SIG-M5 treated with dmso at 0.1 percent for 504 hours (cell line): ENCODE data around the gene PSRC1.
A peak's percentile ranks its signal among the peaks of the same experiment; 100 is the strongest.

Source experiments
- DNase-seq: peaks from one replicate; lab custom pipeline; 2025; ENCODE audit not compliant: unreplicated experiment; lab: John Stamatoyannopoulos, UW

Gene PSRC1

DNA sequence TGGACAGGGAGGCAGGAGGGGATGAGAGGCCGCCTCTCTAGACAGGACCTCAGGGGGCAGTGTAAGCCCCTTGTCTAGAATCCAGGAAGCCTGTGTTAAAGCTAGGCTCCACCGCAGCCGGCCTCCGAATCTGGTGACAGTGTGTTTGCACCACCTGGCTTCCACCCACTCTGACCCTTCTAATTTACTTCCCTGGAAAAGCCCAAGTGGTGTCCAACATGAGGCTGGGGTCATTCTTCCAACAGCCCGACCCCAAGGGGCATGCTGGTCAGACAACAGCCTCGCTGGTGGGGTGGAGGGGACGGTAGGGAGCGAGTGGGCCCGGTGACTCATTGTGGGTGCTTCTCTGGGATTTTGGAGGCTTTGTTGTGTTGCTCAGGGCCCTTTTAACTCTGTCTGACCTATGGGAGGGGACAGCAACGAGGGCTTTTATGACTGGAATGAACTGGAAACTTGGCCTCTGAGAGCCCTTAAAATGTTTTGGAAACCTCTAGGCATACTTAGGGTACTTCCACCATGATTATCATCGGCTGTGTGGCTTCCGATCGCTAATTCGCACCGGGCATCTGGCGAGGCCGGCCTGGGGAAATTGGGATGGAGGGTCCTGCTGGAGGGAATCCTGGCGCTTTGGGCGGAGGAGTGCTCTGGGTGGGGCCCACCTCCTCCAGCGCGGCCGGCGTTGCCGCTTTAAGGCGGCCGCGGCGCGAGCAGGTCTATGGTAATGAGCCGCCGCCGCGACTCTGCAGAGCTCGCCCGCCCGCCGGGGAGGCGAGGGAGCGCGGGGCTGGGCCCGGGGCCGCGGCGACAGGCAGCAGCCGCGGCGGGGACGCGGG is 33.9 kb downstream of the PSRC1 start, which contains the start of gene CELSR2:
CELSR2 (plus strand) TSS at position 743 of the 833 bp plus-strand sequence. CDS start 541 bp downstream, outside the sequence.
- DNase-seq: peak; percentile 61

DNA sequence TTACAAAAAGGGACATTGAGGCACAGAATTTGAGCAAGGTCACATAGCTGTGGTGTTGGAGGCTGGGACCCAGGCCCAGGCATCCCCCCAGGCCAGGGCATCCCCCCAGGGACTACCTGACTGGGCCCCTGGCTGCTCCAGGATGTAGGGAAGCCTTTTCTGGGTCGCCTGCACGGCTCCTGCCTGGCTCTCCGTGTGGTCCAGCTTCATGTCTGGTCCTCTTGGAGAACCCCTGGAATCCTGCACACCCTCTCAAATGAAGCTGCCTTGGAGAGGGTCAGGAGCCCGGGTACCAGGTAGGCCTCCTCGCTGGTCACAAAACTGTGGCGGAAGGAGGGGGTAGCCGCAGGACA is 34.5 kb downstream of the PSRC1 start:
- no peak for DNase-seq

DNA sequence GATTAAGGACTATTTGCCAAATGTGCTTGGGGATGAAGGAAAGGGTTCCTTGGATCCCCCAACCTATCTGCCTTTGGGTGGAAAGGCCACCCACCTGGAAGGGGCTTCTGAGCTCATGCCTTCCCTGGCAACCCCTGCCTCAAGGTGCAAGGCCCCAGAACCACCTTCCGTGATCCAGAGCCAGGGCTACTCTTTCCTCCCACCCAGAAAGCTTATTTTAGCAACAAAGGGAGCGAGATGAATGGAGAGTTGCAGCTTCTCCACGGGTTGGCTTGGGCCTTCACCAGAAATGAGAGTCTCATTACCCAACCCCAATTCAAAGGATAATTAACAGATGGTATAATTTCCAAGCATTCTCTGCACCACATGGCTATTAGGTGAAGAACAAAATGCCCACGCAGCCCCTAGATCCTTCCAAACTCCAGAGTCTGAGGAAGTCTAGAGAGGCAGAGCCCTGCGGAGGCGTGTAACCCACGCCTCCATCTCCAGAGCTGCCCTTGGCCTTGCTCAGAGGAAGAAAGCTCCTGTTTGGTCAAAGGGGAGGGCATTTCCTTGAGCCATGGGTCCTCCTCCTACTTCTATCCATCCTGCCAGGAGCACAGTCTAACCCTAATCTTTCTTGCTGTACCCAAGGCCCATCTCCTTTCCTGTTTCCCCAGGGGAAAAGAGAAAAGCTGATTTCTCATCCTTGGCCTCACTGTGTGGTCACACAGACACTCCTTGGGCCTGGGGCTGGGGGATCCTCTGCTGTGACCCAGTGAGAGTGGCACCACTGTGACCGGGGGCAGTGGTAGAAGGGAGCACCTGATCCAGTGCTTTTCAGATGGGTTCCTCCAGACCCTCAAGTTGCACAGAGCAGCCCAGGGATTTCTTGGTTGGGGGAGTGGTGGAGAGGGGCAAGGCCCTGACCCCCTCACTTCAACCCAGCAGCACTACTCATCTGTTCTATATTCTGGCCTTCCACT is 35.3 kb downstream of the PSRC1 start:
- no peak for DNase-seq

- DNase-seq: no peak
Measured at GRCh38 chr1:109246141-109246551, 36.8 kb downstream of the PSRC1 start.

- no peak for DNase-seq
Measured at GRCh38 chr1:109243860-109244552, 38.9 kb downstream of the PSRC1 start.

DNA sequence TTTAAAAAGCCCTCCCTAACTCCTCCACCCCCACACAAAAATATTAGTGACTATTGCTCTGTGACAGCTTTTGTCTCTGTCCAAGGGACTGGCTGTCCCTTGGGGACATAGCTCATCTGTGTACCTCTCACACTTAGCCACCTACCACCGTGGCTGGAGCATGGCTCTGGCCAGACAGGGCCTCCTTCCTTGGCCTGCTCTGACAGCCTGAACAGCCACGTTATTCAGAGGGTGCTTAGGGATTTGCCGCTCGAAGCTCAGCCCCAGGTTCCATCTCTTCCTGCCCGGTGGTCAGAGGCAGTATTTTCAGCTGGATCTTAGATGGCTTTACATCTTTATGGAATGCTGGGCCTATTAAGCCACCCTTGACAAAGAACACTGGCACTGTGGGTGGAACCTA is 39.7 kb downstream of the PSRC1 start:
- DNase-seq: no peak

DNA sequence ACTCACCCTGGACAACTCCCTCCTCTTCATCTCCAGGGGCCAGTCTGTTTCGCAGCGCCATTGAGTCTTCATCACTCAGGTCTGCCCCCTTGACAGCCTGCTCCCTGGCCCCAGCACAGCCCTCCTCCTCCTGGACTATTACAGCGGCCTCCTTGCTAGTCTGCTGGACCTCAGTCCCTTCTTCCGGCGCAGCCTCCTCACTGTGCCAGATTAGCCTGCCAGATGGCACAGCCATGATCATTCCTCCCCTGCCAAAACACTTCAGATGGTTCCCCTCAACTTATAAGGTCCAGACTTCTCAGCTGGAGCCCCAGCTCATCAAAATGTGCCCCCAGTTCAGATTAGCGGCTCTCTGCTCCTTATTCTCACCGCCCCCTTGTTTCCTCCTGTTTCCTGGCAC is 40.6 kb downstream of the PSRC1 start:
- no peak for DNase-seq

GRCh38 chr1:109241841-109242345 is 41.1 kb downstream of the PSRC1 start:
- DNase-seq: no peak

GRCh38 chr1:109241344-109241743 is 41.6 kb downstream of the PSRC1 start:
- DNase-seq: no peak

DNA sequence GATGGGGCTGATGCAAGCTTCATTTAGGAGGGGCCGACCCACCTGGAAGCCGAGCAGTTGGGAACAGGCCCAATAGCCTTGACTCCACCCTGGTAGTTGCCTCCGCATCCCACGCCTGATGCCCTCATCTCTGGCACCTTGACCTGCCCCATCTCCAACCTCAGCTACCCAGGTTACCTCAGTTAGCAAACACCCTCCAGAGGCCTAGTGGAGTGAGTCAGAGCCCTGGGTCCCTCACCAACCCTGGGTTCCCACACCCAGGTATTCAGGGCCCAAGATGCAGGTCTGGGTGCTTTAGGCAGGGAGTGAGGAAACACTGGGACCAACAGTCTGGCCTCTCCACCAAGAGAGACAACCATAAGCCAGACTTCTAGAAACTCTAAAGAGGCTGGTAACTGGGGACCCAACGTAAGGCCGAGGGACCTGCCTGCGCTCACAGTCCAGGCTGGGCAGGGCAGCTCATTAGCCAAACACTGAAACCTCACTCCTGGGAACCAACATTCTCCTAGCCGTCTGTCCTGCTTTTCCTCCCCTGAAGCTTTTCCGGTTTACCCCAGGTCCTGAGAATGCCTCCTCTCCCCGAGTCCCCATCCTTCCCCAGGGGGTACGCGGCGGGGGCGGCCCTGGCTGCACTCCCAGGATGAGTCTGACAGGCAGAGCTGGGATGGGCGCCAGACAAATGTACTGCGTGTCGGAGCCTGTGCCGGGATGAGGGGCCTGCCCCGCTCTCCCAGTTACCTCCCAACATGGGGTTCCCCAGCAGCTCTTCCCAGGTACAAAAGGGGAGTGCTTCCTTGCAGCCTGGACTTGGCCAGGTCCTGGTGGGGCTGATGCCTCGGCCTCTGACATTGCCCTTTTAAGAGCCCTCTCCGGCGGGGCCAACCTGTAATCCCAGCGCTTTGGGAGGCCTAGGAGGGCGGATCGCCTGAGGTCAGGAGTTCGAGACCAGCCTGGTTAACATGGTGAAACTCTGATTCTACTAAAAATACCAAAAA is 42.5 kb downstream of the PSRC1 start:
- DNase-seq: peak; percentile 63

GRCh38 chr1:109239409-109240068 is 43.4 kb downstream of the PSRC1 start:
- DNase-seq: peak; percentile 49

DNA sequence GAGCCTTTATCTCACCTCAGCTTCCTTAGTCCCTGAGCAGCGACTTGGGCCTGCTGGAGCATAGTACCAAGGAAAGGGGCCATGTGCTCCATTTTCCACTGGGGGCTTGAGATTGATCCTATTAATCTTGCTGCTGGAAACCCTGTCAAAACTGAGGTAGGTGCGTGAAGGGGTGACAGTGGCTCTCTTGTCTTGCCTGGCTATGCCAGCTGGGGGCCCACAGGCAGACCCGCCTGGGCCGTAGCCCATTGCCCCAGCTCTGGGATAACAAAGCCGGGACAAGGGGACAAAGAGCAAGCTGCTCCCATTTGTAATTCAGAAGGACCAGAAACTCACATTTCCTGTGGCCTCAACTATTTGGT is 43.9 kb downstream of the PSRC1 start:
- no peak for DNase-seq

- DNase-seq: no peak
Measured at GRCh38 chr1:109238382-109238781, 44.6 kb downstream of the PSRC1 start.

GRCh38 chr1:109237512-109237911 is 45.4 kb downstream of the PSRC1 start:
- no peak for DNase-seq

DNA sequence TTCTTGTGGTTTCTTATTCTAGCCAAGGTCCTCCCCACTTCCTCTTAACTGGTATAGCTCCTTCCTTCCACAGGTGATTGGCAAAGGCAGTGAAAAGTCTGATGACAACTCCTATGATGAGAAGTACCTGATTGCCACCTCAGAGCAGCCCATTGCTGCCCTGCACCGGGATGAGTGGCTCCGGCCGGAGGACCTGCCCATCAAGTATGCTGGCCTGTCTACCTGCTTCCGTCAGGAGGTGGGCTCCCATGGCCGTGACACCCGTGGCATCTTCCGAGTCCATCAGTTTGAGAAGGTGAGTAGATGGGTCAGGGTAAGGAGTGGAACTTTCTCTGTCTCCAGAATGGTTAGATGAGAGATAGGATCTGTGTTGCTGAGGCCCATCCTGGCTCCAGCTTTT is 47.8 kb downstream of the PSRC1 start:
- DNase-seq: no peak

- no peak for DNase-seq
Measured at GRCh38 chr1:109231066-109231465, 51.9 kb downstream of the PSRC1 start.
